ENCODE data around the gene RIC8A. TPM values are rescaled to one million over a fixed set of nuclear protein-coding genes. Genes with fewer than 3 reads are reported as not detected.

RIC8A gene
- total and polyA plus RNA-seq, 5 experiments from 2014 or later: 68.6 to 93.4 (median 92.7) TPM

DNA sequence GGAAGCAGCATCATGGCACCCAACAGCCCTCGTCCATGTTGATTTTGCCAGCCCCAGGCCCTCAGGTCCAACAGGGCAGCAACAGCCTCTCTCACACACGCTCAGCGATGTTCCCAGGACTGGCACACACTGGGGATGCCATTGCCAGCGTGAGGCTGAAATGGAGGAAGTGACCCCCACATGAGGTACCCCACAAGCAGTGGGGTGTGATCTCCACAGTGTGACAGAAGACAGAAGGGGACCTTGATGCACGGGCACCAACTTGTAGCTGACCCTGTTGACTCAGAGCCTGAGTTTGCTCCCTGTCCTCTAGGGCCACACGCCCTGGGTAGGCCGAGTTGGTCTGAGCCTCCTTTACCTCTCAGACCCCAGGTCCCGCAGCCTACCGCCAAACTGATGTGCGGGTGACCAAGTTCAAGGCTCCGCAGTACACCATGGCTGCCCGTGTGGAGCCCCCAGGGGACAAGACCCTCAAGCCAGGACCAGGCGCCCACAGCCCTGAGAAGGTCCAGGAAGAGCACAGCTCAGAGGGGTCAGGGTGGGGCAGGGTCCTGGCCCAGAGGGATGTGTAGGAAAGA is 8.4 kb upstream of the RIC8A start:
- Mint-ChIP-seq H3K36me3 (peaks cover 0 to 12% (median 0%) of the 10 kb centered on the region in 3 donors), H3K4me3 (no peak overlapping the region), H3K27me3 (no peaks in the 10 kb centered on the region), H3K9me3 (no peaks in the 10 kb centered on the region), H3K27ac (no peak overlapping the region), H3K4me1 (peaks cover 20 to 31% (median 30%) of the 10 kb centered on the region in 4 donors)
- DNase-seq (no peak), ATAC-seq (no peak)
- POLR2A ChIA-PET: interaction anchor here (0.6 to 2.0 kb wide), 2 partner anchors 9 to 250 kb away, joined by 3 to 5 read pairs; partner anchors contain the start of genes BET1L and RIC8A

DNA sequence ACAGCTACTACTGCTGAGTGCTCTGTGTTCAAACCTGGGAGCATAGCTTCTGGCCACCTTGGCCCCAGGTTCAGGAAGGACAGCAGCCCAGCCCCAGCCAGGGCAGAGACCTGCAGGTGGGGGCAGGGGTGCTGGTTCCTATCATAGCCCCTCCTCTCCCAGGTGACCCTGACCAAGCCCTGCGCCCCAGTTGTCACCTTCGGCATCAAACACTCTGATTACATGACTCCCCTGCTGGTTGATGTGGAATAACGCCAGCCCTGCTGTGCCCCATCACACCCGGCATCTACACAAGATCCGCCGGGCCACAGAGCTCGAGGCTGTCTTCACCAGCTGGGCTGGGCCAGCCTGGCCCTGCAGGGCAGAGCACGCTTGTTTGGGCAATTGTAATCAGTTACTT is 7.7 kb upstream of the RIC8A start:
- POLR2A ChIA-PET: interaction anchor here (2.0 kb wide), 1 partner anchor 8 kb away, joined by 5 read pairs; the partner anchor contains the start of genes BET1L and RIC8A
- DNase-seq (peak in 1 of 10 donors; percentile 15), ATAC-seq (no peak)
- no peaks in the 10 kb centered on the region for H3K27me3 Mint-ChIP-seq
- H3K27ac Mint-ChIP-seq: peak overlapping the region in 1 of 10 donors; percentile 35
- peaks cover 20 to 38% (median 36%) of the 10 kb centered on the region in 4 donors for H3K4me1 Mint-ChIP-seq
- H3K4me3 Mint-ChIP-seq: no peak overlapping the region
- no peaks in the 10 kb centered on the region for H3K9me3 Mint-ChIP-seq
- peaks cover 0 to 15% (median 0%) of the 10 kb centered on the region in 3 donors for H3K36me3 Mint-ChIP-seq

- peaks cover 20 to 45% (median 38%) of the 10 kb centered on the region in 4 donors for H3K4me1 Mint-ChIP-seq
- ATAC-seq (no peak), DNase-seq (peak in 1 of 10 donors; percentile 14)
- peak overlapping the region in 6 of 10 donors; percentile 7 to 90 (median 58) for H3K27ac Mint-ChIP-seq
- H3K36me3 Mint-ChIP-seq: peaks cover 0 to 17% (median 0%) of the 10 kb centered on the region in 3 donors
- H3K4me3 Mint-ChIP-seq: no peak overlapping the region
- POLR2A ChIA-PET: no interaction called here
- H3K9me3 Mint-ChIP-seq: no peaks in the 10 kb centered on the region
- H3K27me3 Mint-ChIP-seq: no peaks in the 10 kb centered on the region
Observed at GRCh38 chr11:200224-201003, 7.1 kb upstream of the RIC8A start.

DNA sequence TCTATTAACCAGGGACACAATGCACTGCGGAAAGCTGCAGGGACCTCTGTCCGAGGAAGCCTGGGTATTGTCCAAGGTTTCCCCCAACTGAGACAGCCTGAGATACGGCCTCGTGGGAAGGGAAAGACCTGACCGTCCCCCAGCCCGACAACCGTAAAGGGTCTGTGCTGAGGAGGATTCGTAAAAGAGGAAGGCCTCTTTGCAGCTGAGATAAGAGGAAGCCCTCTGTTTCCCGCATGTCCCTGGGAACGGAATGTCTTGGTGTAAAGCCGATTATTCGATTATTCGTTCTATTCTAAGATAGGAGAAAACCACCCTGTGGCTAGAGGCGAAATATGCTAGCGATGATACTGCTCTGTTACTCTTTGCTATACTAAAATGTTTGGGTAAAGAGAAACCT is 5.5 kb upstream of the RIC8A start:
- Mint-ChIP-seq H3K27me3 (no peaks in the 10 kb centered on the region), H3K36me3 (peaks cover 0 to 17% (median 0%) of the 10 kb centered on the region in 3 donors), H3K4me1 (peaks cover 24 to 58% (median 49%) of the 10 kb centered on the region in 4 donors), H3K27ac (peak overlapping the region; percentile 35 to 94 (median 91)), H3K4me3 (peak overlapping the region in 9 of 10 donors; percentile 31 to 79 (median 61)), H3K9me3 (no peaks in the 10 kb centered on the region)
- POLR2A ChIA-PET: interaction anchor here (1.0 kb wide), 1 partner anchor 10 kb away, joined by 3 read pairs; no protein-coding TSS in a partner anchor
- DNase-seq (peak in 1 of 10 donors; percentile 10), ATAC-seq (no peak)

DNA sequence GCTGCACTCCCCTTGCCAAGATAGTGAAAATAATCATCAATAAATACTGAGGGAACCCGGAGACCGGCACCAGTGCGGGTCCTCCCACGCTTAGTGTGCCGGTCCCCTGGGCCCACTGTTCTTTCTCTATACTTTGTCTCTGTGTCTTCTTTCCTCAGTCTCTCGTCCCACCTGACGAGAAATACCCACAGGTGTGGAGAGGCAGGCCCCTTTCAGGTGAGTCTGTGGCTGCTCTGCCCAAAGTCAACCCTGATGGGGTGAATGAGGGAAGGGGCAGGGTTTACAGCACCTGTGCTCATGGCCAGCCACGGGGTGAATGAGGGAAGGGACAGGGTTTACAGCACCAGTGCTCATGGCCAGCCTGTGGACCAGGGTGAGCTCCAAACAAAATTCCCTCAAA is 5.0 kb upstream of the RIC8A start:
- peaks cover 0 to 17% (median 0%) of the 10 kb centered on the region in 3 donors for H3K36me3 Mint-ChIP-seq
- DNase-seq (peak in 1 of 10 donors; percentile 11), ATAC-seq (no peak)
- peak overlapping the region; percentile 35 to 94 (median 91) for H3K27ac Mint-ChIP-seq
- no peaks in the 10 kb centered on the region for H3K27me3 Mint-ChIP-seq
- H3K4me1 Mint-ChIP-seq: peaks cover 25 to 58% (median 52%) of the 10 kb centered on the region in 4 donors
- peak overlapping the region in 9 of 10 donors; percentile 31 to 79 (median 61) for H3K4me3 Mint-ChIP-seq
- H3K9me3 Mint-ChIP-seq: no peaks in the 10 kb centered on the region
- POLR2A ChIA-PET: interaction anchor here (1.0 kb wide), 1 partner anchor 10 kb away, joined by 3 read pairs; no protein-coding TSS in a partner anchor

- POLR2A ChIA-PET: interaction anchor here (1.2 kb wide), 1 partner anchor 58 kb away, joined by 4 read pairs; no protein-coding TSS in a partner anchor
- Mint-ChIP-seq H3K27ac (peak overlapping the region in 9 of 10 donors; percentile 56 to 94 (median 89)), H3K27me3 (no peaks in the 10 kb centered on the region), H3K9me3 (no peaks in the 10 kb centered on the region), H3K36me3 (peaks cover 0 to 17% (median 0%) of the 10 kb centered on the region in 3 donors), H3K4me1 (peaks cover 26 to 58% (median 56%) of the 10 kb centered on the region in 4 donors), H3K4me3 (peak overlapping the region in 5 of 10 donors; percentile 31 to 78 (median 55))
- DNase-seq (peak in 1 of 10 donors; percentile 9), ATAC-seq (no peak)
Observed at GRCh38 chr11:203056-203944, 4.2 kb upstream of the RIC8A start.

DNA sequence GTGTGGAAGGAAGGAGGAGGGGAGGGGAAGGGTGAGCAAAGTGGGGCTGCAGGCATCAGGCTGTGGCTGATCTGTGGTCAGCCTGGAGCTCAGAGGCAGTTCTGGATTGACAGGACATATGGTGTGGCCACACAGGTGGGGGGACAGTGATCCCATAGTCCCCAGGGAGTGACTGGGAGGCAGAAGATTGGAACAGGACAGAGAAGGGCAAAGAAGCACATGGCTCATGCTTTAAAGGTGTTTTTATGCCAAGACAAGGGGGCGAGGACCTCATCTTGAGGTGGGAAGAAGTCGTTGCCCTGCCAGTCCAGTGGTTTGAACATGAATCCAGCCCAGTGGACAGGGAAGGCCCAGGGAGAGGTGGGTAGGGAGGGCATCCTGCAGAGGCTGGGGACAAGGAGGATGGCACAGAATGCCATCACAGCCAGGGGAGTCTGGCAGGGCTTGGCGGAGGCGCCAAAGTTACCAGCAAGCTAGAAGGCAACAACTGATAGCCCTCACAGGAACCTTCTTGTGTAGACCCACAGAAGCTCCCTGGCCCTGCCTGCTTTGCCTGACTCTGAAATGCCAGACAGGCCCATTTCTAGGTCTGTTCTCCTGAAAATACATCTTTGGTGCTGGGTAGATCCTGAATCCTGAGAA is 3.4 kb upstream of the RIC8A start:
- POLR2A ChIA-PET: interaction anchor here (1.2 kb wide), 1 partner anchor 57 kb away, joined by 4 read pairs; no protein-coding TSS in a partner anchor

DNA sequence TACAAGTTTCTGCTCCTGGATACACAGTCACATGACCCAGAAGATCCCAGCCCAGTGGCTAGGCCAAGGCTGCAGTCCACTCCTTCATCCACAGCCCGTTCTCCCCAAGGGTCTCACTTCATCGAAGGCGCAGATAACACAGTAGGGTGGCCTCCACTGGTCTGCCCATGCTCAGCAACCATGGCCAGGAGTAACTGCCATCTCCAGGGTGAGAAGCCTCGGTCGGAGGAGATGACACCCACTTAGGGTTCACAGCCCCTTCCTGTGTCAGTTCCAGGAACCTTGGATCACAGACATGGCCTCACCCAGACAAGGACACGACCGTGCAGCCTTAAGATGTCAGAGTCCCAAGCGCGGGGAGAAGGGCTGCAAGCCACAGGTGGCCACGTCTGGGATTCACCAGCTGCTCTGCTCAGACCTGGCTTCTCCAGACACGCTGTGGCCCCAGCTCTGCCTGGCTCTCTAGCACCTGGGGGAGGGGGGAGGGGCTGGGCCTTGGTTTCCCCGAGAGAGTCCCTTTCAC is 2.9 kb upstream of the RIC8A start:
- ATAC-seq: no peak
- Mint-ChIP-seq H3K27me3 (no peaks in the 10 kb centered on the region), H3K27ac (peak overlapping the region in 6 of 10 donors; percentile 28 to 78 (median 63)), H3K4me1 (peaks cover 28 to 64% (median 62%) of the 10 kb centered on the region in 4 donors), H3K4me3 (peak overlapping the region in 6 of 10 donors; percentile 27 to 86 (median 35)), H3K9me3 (no peaks in the 10 kb centered on the region), H3K36me3 (peaks cover 0 to 18% (median 0%) of the 10 kb centered on the region in 3 donors)
- DNase-seq: peak in 1 of 10 donors; percentile 9
- POLR2A ChIA-PET: interaction anchor here (0.6 to 5.3 kb wide), 2 partner anchors 36 to 76 kb away, joined by 4 to 78 read pairs; partner anchors contain the start of gene NLRP6

More for the DNA sequence above, 3.4 kb upstream of the RIC8A start:
- H3K4me3 Mint-ChIP-seq: peak overlapping the region in 9 of 10 donors; percentile 10 to 76 (median 47)
- H3K9me3 Mint-ChIP-seq: no peaks in the 10 kb centered on the region
- H3K4me1 Mint-ChIP-seq: peaks cover 28 to 64% (median 59%) of the 10 kb centered on the region in 4 donors
- peak overlapping the region in 8 of 10 donors; percentile 28 to 90 (median 60) for H3K27ac Mint-ChIP-seq
- ATAC-seq (no peak), DNase-seq (peak in 2 of 10 donors; percentile 16 to 27)
- no peaks in the 10 kb centered on the region for H3K27me3 Mint-ChIP-seq
- H3K36me3 Mint-ChIP-seq: peaks cover 0 to 17% (median 0%) of the 10 kb centered on the region in 3 donors

DNA sequence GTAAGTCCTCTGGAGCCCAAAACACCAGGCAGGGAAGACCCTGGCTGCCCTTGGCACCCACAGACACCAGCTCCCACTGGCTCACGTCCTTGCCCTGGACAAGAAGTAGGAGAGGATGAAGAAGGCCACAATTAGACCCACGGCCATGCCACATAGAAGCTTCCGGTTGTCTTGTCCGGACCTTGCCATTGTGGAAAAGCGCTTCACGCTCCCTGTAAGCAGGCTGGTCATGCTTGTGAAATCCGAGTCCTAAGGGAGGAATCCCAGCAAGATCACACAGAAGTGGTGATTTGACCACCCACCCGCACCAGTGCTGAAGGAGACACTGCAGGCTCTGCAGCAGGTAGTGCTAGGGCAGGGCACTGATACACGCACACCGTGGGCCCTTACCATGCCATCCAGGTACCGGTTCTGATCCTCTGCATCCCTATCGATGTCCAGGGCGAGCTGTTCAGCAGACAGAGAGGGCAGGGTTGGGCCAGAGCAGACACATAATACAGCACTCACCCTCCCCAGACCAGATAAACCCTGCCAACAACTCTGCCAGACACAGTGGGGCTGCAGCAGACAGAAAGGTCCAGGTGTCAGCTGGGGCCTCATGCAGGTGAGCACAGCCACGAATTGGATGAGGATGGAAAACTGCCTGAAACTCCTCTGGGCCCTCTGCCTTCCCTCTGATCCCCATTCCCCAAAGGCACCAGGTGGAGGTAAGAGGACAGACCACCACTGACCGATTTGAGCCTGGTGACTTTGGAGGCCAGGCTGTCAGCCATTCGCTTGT is 2.1 kb upstream of the RIC8A start:
- DNase-seq (peak in 1 of 10 donors; percentile 13), ATAC-seq (no peak)
- Mint-ChIP-seq H3K4me3 (peak overlapping the region; percentile 86 to 99 (median 94)), H3K27ac (peak overlapping the region in 7 of 10 donors; percentile 96 to 100 (median 99)), H3K27me3 (no peaks in the 10 kb centered on the region), H3K36me3 (peaks cover 0 to 21% (median 0%) of the 10 kb centered on the region in 3 donors), H3K9me3 (no peaks in the 10 kb centered on the region), H3K4me1 (peaks cover 28 to 72% (median 69%) of the 10 kb centered on the region in 4 donors)
- POLR2A ChIA-PET: interaction anchor here (0.6 to 5.3 kb wide), 9 partner anchors 31 to 301 kb away, joined by 3 to 78 read pairs (median 21); partner anchors contain the start of genes NLRP6, PGGHG, PSMD13 and PTDSS2

DNA sequence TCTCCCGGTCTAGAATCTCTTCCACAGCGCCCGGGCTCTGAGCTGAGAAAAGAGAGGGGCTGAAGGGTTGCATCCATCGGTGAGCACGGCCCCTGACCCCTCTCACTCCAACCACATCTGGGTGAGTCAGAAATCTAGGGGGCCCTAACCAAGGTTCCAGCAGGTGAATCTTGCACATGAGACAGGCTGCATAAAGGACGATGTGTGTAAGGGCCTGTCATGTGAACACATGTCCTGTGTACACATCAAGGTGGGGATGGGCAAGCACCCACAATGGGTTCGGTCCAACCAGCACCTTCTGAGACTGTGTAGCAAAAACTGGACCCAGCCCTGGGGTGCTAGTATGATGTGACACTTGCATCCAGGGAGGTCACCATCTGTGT is 1.5 kb upstream of the RIC8A start:
- DNase-seq (no peak), ATAC-seq (no peak)
- Mint-ChIP-seq H3K4me1 (peaks cover 28 to 73% (median 72%) of the 10 kb centered on the region in 4 donors), H3K4me3 (peak overlapping the region; percentile 86 to 99 (median 94)), H3K36me3 (peaks cover 0 to 23% (median 0%) of the 10 kb centered on the region in 3 donors), H3K9me3 (no peaks in the 10 kb centered on the region), H3K27me3 (no peaks in the 10 kb centered on the region), H3K27ac (peak overlapping the region; percentile 96 to 100 (median 99))
- POLR2A ChIA-PET: interaction anchor here (1.0 to 5.3 kb wide), 13 partner anchors 30 to 330 kb away, joined by 3 to 78 read pairs (median 11); partner anchors contain the start of genes HRAS, NLRP6, PGGHG and PSMD13

Measured in naive thymus-derived CD8-positive, alpha-beta T cell (primary cell).